OCI-LY7 (cell line): Measurements from ENCODE around the gene CYTH3. TPM values are rescaled to one million over a fixed set of nuclear protein-coding genes. Genes with fewer than 3 reads are reported as not detected.

Experiments used
- BruUV-seq: library from RNA; stranded (reverse); fragments of 400-500 nt; replicated peaks from 2 replicates; lab custom pipeline; 2021; lab: Mats Ljungman, UMichigan
- CTCF ChIA-PET: fragments of 300-600 bp; sonication (Branson Sonifier 250); formaldehyde crosslinking; loops from one replicate; lab custom pipeline; 2022; ENCODE audit warnings: antibody characterized with exemption; ENCODE audit not compliant: unreplicated experiment; lab: Charles Lee
- POLR2A ChIA-PET: fragments of 300-600 bp; sonication (Branson Sonifier 250); formaldehyde crosslinking; loops from one replicate; lab custom pipeline; 2022; ENCODE audit warnings: antibody characterized with exemption; lab: Charles Lee
- DNase-seq: peaks from one replicate; pipeline ENCODE4 v3.0.0-alpha.2; 2015; ENCODE audit warnings: low spot score
- H2AFZ ChIP-seq: fragments of 200-600 bp; sonication (generic), shearing (Covaris generic); 2 replicates; pipeline ENCODE4 v1.6.1; 2014; ENCODE audit warnings: mild to moderate bottlenecking, antibody characterized with exemption, low read length, moderate library complexity
- H3K27ac ChIP-seq: fragments of 200-600 bp; sonication (generic); 2 replicates; pipeline ENCODE4 v1.5.1; 2014; ENCODE audit warnings: mixed run types, low read depth, mild to moderate bottlenecking, moderate library complexity, low read length, inconsistent platforms; ENCODE audit not compliant: poor library complexity, severe bottlenecking
- H3K36me3 ChIP-seq: fragments of 200-600 bp; sonication (generic); 2 replicates; pipeline ENCODE4 v1.6.1; 2014; ENCODE audit warnings: mild to moderate bottlenecking, antibody characterized with exemption, low read length, moderate library complexity, mixed read lengths; ENCODE audit not compliant: insufficient read depth
- H3K4me1 ChIP-seq: fragments of 200-600 bp; sonication (generic); 2 replicates; pipeline ENCODE4 v1.5.1; 2014; ENCODE audit warnings: mild to moderate bottlenecking, low read length; ENCODE audit not compliant: insufficient read depth, poor library complexity, severe bottlenecking
- H3K4me2 ChIP-seq: fragments of 200-600 bp; sonication (generic); 2 replicates; pipeline ENCODE4 v1.6.1; 2014; ENCODE audit warnings: mild to moderate bottlenecking, low read length
- H3K4me3 ChIP-seq: fragments of 200-600 bp; sonication (generic); 2 replicates; pipeline ENCODE4 v1.5.1; 2014; ENCODE audit warnings: mild to moderate bottlenecking, low read depth, low read length; ENCODE audit not compliant: poor library complexity, severe bottlenecking
- H3K79me2 ChIP-seq: fragments of 200-600 bp; sonication (generic); 2 replicates; pipeline ENCODE4 v1.6.1; 2016; ENCODE audit warnings: low read depth, mild to moderate bottlenecking, low read length, moderate library complexity, mixed read lengths; ENCODE audit not compliant: insufficient read depth
- H3K9me2 ChIP-seq: fragments of 200-600 bp; sonication (generic); 2 replicates; pipeline ENCODE4 v1.6.1; 2016; ENCODE audit warnings: mild to moderate bottlenecking, low read length, mixed read lengths; ENCODE audit not compliant: insufficient read depth
- H3K9me3 ChIP-seq: fragments of 200-600 bp; sonication (generic); 2 replicates; pipeline ENCODE4 v1.6.1; 2014; ENCODE audit warnings: mild to moderate bottlenecking, mixed run types, low read length, mixed read lengths
- H4K20me1 ChIP-seq: fragments of 200-600 bp; sonication (generic); 2 replicates; pipeline ENCODE4 v1.6.1; 2014; ENCODE audit warnings: mild to moderate bottlenecking, antibody characterized with exemption, low read length, moderate library complexity, mixed read lengths; ENCODE audit not compliant: insufficient read depth
- CTCF ChIP-seq: fragments of 200-600 bp; sonication (generic); conservative IDR thresholded peaks from 2 replicates; pipeline ENCODE4 v1.5.1; 2014; ENCODE audit warnings: mild to moderate bottlenecking, antibody characterized with exemption, low read length, moderate library complexity, mixed read lengths
- EZH2phosphoT487 ChIP-seq: fragments of 200-600 bp; sonication (generic); IDR thresholded peaks from 2 replicates; pipeline ENCODE4 v1.6.1; 2018; ENCODE audit warnings: low read depth, borderline replicate concordance, mild to moderate bottlenecking, mixed run types, antibody characterized with exemption, low read length, moderate library complexity, mixed read lengths
- intact Hi-C: fragments of 100-400 bp; cut with micrococcal nuclease; formaldehyde crosslinking; loops from one replicate; pipeline ENCODE4 v1.10.0; 2022; ENCODE audit not compliant: unreplicated experiment
- total RNA-seq, 2 experiments: library from RNA; depleted of rRNA in 1 of 2; stranded (reverse); fragments of >200 nt in 1 of 2; shearing (Covaris generic) in 1 of 2; gene quantifications; 2 replicates each; pipeline ENCODE4 v1.2.3, GENCODE V29; 2014 to 2022

CYTH3 gene
- total RNA-seq, 2 experiments from 2014 or later: 3.7 to 4.7 TPM

- no peak for TF ChIP-seq EZH2phosphoT487
- no peak for TF ChIP-seq CTCF
- Histone ChIP-seq H3K4me1 (no peaks in the 10 kb centered on the region), H3K4me3 (no peak overlapping the region), H3K27ac (no peak overlapping the region), H3K4me2 (no peak overlapping the region), H3K79me2 (no peaks in the 10 kb centered on the region), H3K9me3 (no peaks in the 10 kb centered on the region), H3K36me3 (no peaks in the 10 kb centered on the region), H4K20me1 (no peaks in the 10 kb centered on the region), H3K9me2 (no peaks in the 10 kb centered on the region), H2AFZ (no peak overlapping the region)
- intact Hi-C loops: no loop called here
- POLR2A ChIA-PET: no interaction called here
- no TSS peak for BruUV-seq
- CTCF ChIA-PET: interaction anchor here (0.6 kb wide), 1 partner anchor 20 kb away, joined by 3 read pairs; no protein-coding TSS in a partner anchor
- DNase-seq: no peak
These were observed 85.8 kb downstream of the CYTH3 start for GRCh38 chr7:6186577-6186976.

- no peaks in the 10 kb centered on the region for H3K36me3 ChIP-seq
- BruUV-seq: no TSS peak
- H3K4me3 ChIP-seq: no peak overlapping the region
- no peaks in the 10 kb centered on the region for H3K9me2 ChIP-seq
- no peaks in the 10 kb centered on the region for H4K20me1 ChIP-seq
- H3K79me2 ChIP-seq: no peaks in the 10 kb centered on the region
- H3K9me3 ChIP-seq: no peaks in the 10 kb centered on the region
- ChIA-PET POLR2A (interaction anchor here (0.7 kb wide), 1 partner anchor 14 kb away, joined by 4 read pairs; no protein-coding TSS in a partner anchor), CTCF (no interaction called here)
- H2AFZ ChIP-seq: no peak overlapping the region
- H3K4me2 ChIP-seq: no peak overlapping the region
- no peak overlapping the region for H3K27ac ChIP-seq
- H3K4me1 ChIP-seq: no peaks in the 10 kb centered on the region
- TF ChIP-seq EZH2phosphoT487 (no peak), CTCF (no peak)
- intact Hi-C loops: no loop called here
- no peak for DNase-seq
These were observed 89.4 kb downstream of the CYTH3 start for GRCh38 chr7:6182993-6183392.

- no peaks in the 10 kb centered on the region for H3K36me3 ChIP-seq
- CTCF ChIA-PET: no interaction called here
- TF ChIP-seq CTCF: no peak
- TF ChIP-seq EZH2phosphoT487: no peak
- POLR2A ChIA-PET: no interaction called here
- intact Hi-C loops: no loop called here
- H3K4me3 ChIP-seq: no peak overlapping the region
- H4K20me1 ChIP-seq: no peaks in the 10 kb centered on the region
- H3K4me1 ChIP-seq: no peaks in the 10 kb centered on the region
- no peak for DNase-seq
- no peaks in the 10 kb centered on the region for H3K9me2 ChIP-seq
- no peak overlapping the region for H3K27ac ChIP-seq
- H3K79me2 ChIP-seq: no peaks in the 10 kb centered on the region
- no peaks in the 10 kb centered on the region for H3K9me3 ChIP-seq
- no TSS peak for BruUV-seq
- H2AFZ ChIP-seq: no peak overlapping the region
- no peak overlapping the region for H3K4me2 ChIP-seq
These were observed 91.3 kb downstream of the CYTH3 start for GRCh38 chr7:6181136-6181535.
